ENCODE data around the gene DDIT3.

Gene DDIT3

DNA sequence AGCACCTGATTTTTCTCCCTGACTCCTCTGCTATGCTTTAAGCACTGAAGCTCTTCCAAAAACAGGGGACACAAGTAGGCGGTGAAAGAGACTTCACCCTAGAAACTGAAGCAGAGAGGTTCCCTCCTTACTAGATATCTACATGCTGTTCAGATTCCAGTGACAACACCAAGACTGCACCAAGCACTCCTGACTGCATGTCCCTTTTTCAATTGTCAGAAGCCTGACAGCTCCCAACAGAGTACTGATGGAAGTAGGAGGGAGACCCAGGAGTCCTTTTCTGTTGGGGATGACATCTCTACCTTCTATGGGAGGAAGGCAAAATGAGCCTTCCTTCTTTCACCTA, 16.3 kb upstream of the DDIT3 start:
- H3K36me3 ChIP-seq (ENCODE audit: control insufficient read depth, insufficient read depth, low read length): no peaks in the 10 kb centered on the region
- H3K4me3 ChIP-seq (ENCODE audit: low read depth, low read length): no peak overlapping the region
- H3K27me3 ChIP-seq (ENCODE audit: control insufficient read depth, insufficient read depth, low read length): no peaks in the 10 kb centered on the region
- H3K79me2 ChIP-seq: no peaks in the 10 kb centered on the region
- no peak overlapping the region for H2AFZ ChIP-seq
- H3K4me1 ChIP-seq: no peaks in the 10 kb centered on the region
- TF ChIP-seq, protein P1, sequence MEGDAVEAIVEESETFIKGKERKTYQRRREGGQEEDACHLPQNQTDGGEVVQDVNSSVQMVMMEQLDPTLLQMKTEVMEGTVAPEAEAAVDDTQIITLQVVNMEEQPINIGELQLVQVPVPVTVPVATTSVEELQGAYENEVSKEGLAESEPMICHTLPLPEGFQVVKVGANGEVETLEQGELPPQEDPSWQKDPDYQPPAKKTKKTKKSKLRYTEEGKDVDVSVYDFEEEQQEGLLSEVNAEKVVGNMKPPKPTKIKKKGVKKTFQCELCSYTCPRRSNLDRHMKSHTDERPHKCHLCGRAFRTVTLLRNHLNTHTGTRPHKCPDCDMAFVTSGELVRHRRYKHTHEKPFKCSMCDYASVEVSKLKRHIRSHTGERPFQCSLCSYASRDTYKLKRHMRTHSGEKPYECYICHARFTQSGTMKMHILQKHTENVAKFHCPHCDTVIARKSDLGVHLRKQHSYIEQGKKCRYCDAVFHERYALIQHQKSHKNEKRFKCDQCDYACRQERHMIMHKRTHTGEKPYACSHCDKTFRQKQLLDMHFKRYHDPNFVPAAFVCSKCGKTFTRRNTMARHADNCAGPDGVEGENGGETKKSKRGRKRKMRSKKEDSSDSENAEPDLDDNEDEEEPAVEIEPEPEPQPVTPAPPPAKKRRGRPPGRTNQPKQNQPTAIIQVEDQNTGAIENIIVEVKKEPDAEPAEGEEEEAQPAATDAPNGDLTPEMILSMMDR (IDR thresholded peaks at IDR 0.05): no peak
- no peaks in the 10 kb centered on the region for H3K9me3 ChIP-seq (ENCODE audit: control insufficient read depth, low read length)
- H3K9ac ChIP-seq: no peak overlapping the region
- H3K27ac ChIP-seq: no peak overlapping the region
- no peak overlapping the region for H3K4me2 ChIP-seq (ENCODE audit: low read length)

DNA sequence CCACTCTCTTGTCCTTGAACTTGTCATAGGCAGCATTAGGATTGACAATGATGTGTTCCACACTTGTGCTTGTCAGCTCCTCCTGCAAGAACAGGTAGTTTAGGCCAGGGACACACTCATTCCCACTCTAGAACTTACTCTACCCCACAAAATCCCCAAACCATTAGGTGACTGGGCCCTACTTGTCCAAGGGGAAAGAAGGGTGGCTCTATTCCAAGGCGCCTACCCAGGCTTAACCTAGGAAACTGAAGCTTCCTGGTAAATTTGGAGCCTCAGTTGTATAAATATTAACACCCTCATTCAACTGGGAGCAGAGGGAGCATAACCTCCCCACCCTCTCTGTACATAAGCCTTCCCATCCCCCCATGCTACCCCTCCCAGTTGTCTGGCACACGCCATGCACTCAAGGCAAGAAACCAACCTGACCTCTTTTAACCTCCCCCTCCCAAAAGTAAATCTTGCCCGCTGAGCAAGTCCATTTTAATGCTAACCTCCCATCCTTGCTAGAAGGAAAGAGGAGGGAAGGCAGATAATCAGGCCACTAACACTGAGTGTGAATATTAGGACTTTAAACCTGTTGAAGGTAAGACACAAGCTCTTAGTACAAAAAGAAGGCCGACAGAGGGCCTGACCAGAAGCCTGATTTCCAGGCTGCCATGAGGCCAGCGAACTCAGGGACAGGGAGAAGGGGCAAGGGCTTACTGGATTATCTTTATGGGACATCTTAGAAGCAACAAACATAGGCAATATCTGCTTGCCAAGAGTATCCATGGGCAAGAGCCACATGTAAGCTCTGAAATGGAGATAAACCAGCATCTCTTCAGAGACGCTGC, 15.7 kb upstream of the DDIT3 start:
- no peak overlapping the region for H3K27ac ChIP-seq
- no peaks in the 10 kb centered on the region for H3K36me3 ChIP-seq (ENCODE audit: control insufficient read depth, insufficient read depth, low read length)
- no peaks in the 10 kb centered on the region for H3K4me1 ChIP-seq
- H2AFZ ChIP-seq: no peak overlapping the region
- H3K9me3 ChIP-seq (ENCODE audit: control insufficient read depth, low read length): no peaks in the 10 kb centered on the region
- no peaks in the 10 kb centered on the region for H3K79me2 ChIP-seq
- TF ChIP-seq, protein P1 (IDR thresholded peaks at IDR 0.05): no peak
- no peaks in the 10 kb centered on the region for H3K27me3 ChIP-seq (ENCODE audit: control insufficient read depth, insufficient read depth, low read length)
- H3K4me2 ChIP-seq (ENCODE audit: low read length): no peak overlapping the region
- H3K4me3 ChIP-seq (ENCODE audit: low read depth, low read length): no peak overlapping the region
- H3K9ac ChIP-seq: no peak overlapping the region

DNA sequence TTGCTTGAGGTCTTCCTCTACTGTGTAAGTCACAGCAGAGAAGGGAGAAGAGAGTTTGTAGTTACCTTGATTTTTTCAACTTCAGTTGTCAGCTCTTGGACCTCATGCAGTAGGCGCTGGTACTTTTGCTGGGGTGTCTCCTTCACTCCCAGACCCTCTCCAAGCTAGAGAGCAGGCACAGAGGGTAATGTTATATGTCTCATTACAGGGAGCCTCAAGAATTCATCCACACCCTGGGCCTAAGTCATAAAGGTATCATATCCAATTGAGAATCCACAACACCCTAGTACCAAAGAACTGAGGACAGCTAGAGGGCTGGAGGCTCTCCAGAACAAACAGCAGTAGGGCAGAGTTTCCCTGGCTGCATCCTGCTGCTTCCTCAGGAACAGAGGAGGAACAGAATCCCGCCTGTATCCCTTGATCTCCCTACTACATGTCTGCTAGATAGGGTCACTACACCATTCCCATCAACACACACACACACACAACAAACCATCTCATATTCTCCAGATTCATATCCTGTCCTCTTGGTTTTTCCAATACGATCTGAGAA, 14.8 kb upstream of the DDIT3 start:
- TF ChIP-seq, protein P1 (IDR thresholded peaks at IDR 0.05): no peak
- H3K79me2 ChIP-seq: no peaks in the 10 kb centered on the region
- H3K36me3 ChIP-seq (ENCODE audit: control insufficient read depth, insufficient read depth, low read length): no peaks in the 10 kb centered on the region
- no peak overlapping the region for H3K27ac ChIP-seq
- no peaks in the 10 kb centered on the region for H3K9me3 ChIP-seq (ENCODE audit: control insufficient read depth, low read length)
- H3K27me3 ChIP-seq (ENCODE audit: control insufficient read depth, insufficient read depth, low read length): no peaks in the 10 kb centered on the region
- H3K4me2 ChIP-seq (ENCODE audit: low read length): no peak overlapping the region
- no peaks in the 10 kb centered on the region for H3K4me1 ChIP-seq
- no peak overlapping the region for H3K4me3 ChIP-seq (ENCODE audit: low read depth, low read length)
- H2AFZ ChIP-seq: no peak overlapping the region
- H3K9ac ChIP-seq: no peak overlapping the region

DNA sequence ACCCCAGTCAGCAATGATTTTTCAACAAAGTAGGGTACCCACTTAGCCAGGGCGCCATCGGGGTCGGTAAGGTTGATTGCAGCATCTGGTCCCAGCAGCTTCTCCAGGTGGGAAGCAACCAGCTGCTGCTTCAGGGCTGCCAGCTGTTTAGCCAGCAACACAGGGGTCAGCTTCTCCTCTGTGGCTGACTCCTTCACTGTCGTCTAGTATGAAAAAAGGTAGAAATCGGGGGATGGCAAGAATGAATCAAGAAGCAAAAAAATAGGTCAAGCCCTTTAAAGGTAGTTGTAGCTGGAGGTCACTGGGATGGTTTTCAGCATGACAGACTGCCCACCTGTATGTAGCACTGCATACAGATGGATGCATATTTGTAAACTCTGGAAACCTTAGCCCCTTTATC, 13.9 kb upstream of the DDIT3 start:
- Histone ChIP-seq H3K27me3 (ENCODE audit: control insufficient read depth, insufficient read depth, low read length) (no peaks in the 10 kb centered on the region), H3K4me3 (ENCODE audit: low read depth, low read length) (no peak overlapping the region), H3K4me2 (ENCODE audit: low read length) (no peak overlapping the region), H2AFZ (no peak overlapping the region), H3K9ac (no peak overlapping the region), H3K9me3 (ENCODE audit: control insufficient read depth, low read length) (no peaks in the 10 kb centered on the region), H3K36me3 (ENCODE audit: control insufficient read depth, insufficient read depth, low read length) (no peaks in the 10 kb centered on the region), H3K4me1 (no peaks in the 10 kb centered on the region), H3K27ac (no peak overlapping the region), H3K79me2 (no peaks in the 10 kb centered on the region)
- TF ChIP-seq, protein P1 (IDR thresholded peaks at IDR 0.05): no peak

DNA sequence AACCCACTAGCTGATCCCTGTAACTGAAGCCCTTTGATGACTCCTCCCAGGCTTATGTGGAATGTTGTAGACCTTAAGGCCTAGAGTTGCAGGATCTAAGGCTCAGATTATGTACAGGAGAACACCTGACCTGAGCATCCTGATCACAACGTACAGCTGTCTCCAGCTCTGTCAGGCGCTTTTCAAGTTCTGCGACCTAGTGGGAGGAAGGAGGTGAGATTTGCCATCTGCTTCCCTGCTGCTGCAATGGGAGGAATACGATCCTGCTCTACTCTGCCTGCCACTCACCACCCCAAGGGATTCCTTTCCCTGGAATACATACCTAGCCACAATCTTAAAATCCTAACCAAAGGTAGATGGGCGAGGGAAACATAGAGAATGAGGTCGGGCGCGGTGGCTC, 12.8 kb upstream of the DDIT3 start:
- H3K36me3 ChIP-seq (ENCODE audit: control insufficient read depth, insufficient read depth, low read length): no peaks in the 10 kb centered on the region
- TF ChIP-seq, protein P1 (IDR thresholded peaks at IDR 0.05): no peak
- H2AFZ ChIP-seq: no peak overlapping the region
- H3K27me3 ChIP-seq (ENCODE audit: control insufficient read depth, insufficient read depth, low read length): no peaks in the 10 kb centered on the region
- no peak overlapping the region for H3K4me3 ChIP-seq (ENCODE audit: low read depth, low read length)
- H3K79me2 ChIP-seq: no peaks in the 10 kb centered on the region
- no peak overlapping the region for H3K27ac ChIP-seq
- H3K9ac ChIP-seq: no peak overlapping the region
- H3K4me2 ChIP-seq (ENCODE audit: low read length): no peak overlapping the region
- no peaks in the 10 kb centered on the region for H3K4me1 ChIP-seq
- H3K9me3 ChIP-seq (ENCODE audit: control insufficient read depth, low read length): no peaks in the 10 kb centered on the region

Measured in parathyroid adenoma (tissue), 2 donors.